Heart left ventricle (tissue), 16 donors: Measurements from ENCODE around the gene GET3. TPM values are rescaled to one million over a fixed set of nuclear protein-coding genes. Genes with fewer than 3 reads are reported as not detected.
"Not testable (repeated sequence)": the region's sequence is repeated elsewhere in the genome, so short reads cannot be mapped to it uniquely, and the experiment has no call there.

Source experiments
- ATAC-seq, 4 donors: fragments of 200-7000 bp; cut with Tn5 transposase; one replicate each; pipeline ENCODE4 v1.9.1; 2020 to 2022; ENCODE audit warnings: moderate library complexity in 4 of 4, mild to moderate bottlenecking in 3 of 4, moderate number of reproducible peaks in 1 of 4
- DNase-seq, 5 donors: peaks; one replicate each; pipeline ENCODE4 v3.0.0-alpha.2; 2020
- H3K27ac ChIP-seq, 12 donors: fragments of 200-600 bp; sonication (generic) in 4 of 12; one replicate each; pipeline versions ENCODE4 v1.5.0 to v1.8.0; 2016 to 2022; ENCODE audit warnings: mild to moderate bottlenecking in 2 of 12
- H3K27me3 ChIP-seq, 9 donors: fragments of 200-600 bp; sonication (generic) in 2 of 9; one replicate each; pipeline versions ENCODE4 v1.5.1 to v1.8.0; 2016 to 2022; ENCODE audit warnings: mild to moderate bottlenecking in 3 of 9
- H3K36me3 ChIP-seq, 9 donors: fragments of 200-600 bp; sonication (generic) in 2 of 9; one replicate each; pipeline versions ENCODE4 v1.5.0 to v1.8.0; 2018 to 2022; ENCODE audit warnings: mild to moderate bottlenecking in 2 of 9
- H3K4me1 ChIP-seq, 12 donors: fragments of 200-600 bp; sonication (generic) in 4 of 12; one replicate each; pipeline versions ENCODE4 v1.5.0 to v1.8.0; 2016 to 2022; ENCODE audit warnings: mild to moderate bottlenecking in 3 of 12
- H3K4me3 ChIP-seq, 12 donors: fragments of 200-600 bp; sonication (generic) in 4 of 12; one replicate each; pipeline versions ENCODE4 v1.5.0 to v1.8.0; 2017 to 2022; ENCODE audit warnings: mild to moderate bottlenecking in 9 of 12, moderate library complexity in 4 of 12
- H3K9me3 ChIP-seq, 12 donors: fragments of 200-600 bp; sonication (generic) in 4 of 12; one replicate each; pipeline versions ENCODE4 v1.5.0 to v1.8.0; 2016 to 2022; ENCODE audit warnings: mild to moderate bottlenecking in 1 of 12
- POLR2A ChIP-seq, 2 donors: fragments of 450-650 bp; IDR thresholded peaks; one replicate each; pipeline ENCODE4 v1.6.1; 2017; ENCODE audit warnings: antibody characterized with exemption in 2 of 2, mild to moderate bottlenecking in 2 of 2, moderate library complexity in 2 of 2
- WGBS, 4 donors: extraction: QIAGEN DNeasy Blood & Tissue Kit in 2 of 4; methylation state at CpG; one replicate each; pipeline versions ENCODE4 v1.1.5 to v1.1.7; 2013 to 2018; 5-methylcytosine and 5-hydroxymethylcytosine counted together
- intact Hi-C, 10 donors: fragments of 100-400 bp; cut with DNase I; formaldehyde crosslinking; loops; one replicate each; pipeline versions ENCODE4 v1.11.1 to v1.14.2; 2022
- microRNA-seq, 4 donors: library from miRNA; unstranded; fragments of <30 nt; microRNA quantifications; one replicate each; pipeline versions ENCODE4 to v1.2.0, GENCODE V29; 2017 to 2020
- polyA plus RNA-seq, 2 donors: library from polyadenylated mRNA; stranded (reverse); fragments of 200-250 nt; gene quantifications; one replicate each; pipeline ENCODE4 v1.2.3, GENCODE V29; 2013
- total RNA-seq, 9 donors: library from RNA; depleted of rRNA in 2 of 9; stranded (reverse); fragments of >200 nt in 2 of 9; fragmentation: NEBNext Ultra II Directional in 3 of 9; extraction: Animal tissue kit (Norgen Biotek cat#: 25700) in 3 of 9; gene quantifications; one replicate each; pipeline versions ENCODE4 v1.1.0 to v1.2.4, GENCODE V29; 2016 to 2023
- TF ChIP-seq, protein P1 (sequence below), 12 donors: fragments of 200-600 bp; sonication (generic) in 4 of 12; IDR thresholded peaks; one replicate each; pipeline versions ENCODE4 v1.5.0 to v1.8.0; 2018 to 2022; ENCODE audit warnings: antibody characterized with exemption in 12 of 12, mild to moderate bottlenecking in 5 of 12
- donor health status: ischemic (EF 13 %, LVEDD 7.1; RV severe dilation, severe dysfunction).
- donor health status: healthy with polysubstance abuse.
- donor health status: DM: no; HTN: yes; CAD: no.
- donor health status: DM: no; HTN: no; CAD: no.
- donor health status: ischemic (EF 25% LVEDD 6.9; RV normal size, moderate dysfunction).
- donor health status: ischemic (EF 25% LVEDD 5.7; RV mildly dilated, moderate dysfunction).
- donor health status: healthy.
- donor health status: DM: yes; HTN: yes; CAD: no.
- donor health status: ischemic (EF 35%, LVEDD 5.7; RV mildly dilated, moderate dysfunction).
- donor health status: nonischemic (EF 11% LVEDD 7.7; RV severe dilation, severe dysfunction).
- donor health status: DM: yes; HTN: yes; CAD: no.
- donor health status: PGD.
- donor health status: ischemic (EF 29% LVEDD 5.4; RV normal size, mild dysfunction).
- donor health status: nonischemic (EF 23%, LVEDD 6.1; RV moderate dilation, normal function).

The GET3 gene
- total and polyA plus RNA-seq, 11 donors: 54.3 to 133 (median 62.9) TPM

DNA sequence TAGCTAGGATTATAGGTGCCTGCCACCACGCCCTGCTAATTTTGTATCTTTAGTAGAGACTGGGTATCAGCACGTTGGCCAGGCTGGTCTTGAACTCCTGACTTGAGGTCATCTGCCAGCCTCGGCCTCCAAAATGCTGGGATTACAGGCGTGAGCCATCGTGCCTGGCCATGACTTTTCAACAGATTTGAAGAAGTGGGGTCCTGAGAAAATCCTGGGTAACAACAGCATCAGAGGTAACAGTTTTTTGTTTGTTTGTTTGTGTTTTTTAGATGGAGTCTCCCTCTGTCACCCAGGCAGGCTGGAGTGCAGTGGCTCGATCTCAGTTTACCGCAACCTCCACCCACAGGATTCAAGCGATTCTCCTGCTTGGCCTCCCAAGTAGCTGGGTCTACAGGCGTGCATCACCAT, 57.7 kb downstream of the GET3 start:
- no peak for DNase-seq
- Histone ChIP-seq H3K9me3 (no peaks in the 10 kb centered on the region), H3K4me3 (no peak overlapping the region), H3K27me3 (no peaks in the 10 kb centered on the region), H3K4me1 (peaks cover 3 to 37% (median 23%) of the 10 kb centered on the region in 12 donors), H3K36me3 (peaks cover 0 to 33% (median 22%) of the 10 kb centered on the region in 9 donors), H3K27ac (peak overlapping the region in 8 of 12 donors; percentile 46 to 100 (median 98))
- TF ChIP-seq, protein P1, sequence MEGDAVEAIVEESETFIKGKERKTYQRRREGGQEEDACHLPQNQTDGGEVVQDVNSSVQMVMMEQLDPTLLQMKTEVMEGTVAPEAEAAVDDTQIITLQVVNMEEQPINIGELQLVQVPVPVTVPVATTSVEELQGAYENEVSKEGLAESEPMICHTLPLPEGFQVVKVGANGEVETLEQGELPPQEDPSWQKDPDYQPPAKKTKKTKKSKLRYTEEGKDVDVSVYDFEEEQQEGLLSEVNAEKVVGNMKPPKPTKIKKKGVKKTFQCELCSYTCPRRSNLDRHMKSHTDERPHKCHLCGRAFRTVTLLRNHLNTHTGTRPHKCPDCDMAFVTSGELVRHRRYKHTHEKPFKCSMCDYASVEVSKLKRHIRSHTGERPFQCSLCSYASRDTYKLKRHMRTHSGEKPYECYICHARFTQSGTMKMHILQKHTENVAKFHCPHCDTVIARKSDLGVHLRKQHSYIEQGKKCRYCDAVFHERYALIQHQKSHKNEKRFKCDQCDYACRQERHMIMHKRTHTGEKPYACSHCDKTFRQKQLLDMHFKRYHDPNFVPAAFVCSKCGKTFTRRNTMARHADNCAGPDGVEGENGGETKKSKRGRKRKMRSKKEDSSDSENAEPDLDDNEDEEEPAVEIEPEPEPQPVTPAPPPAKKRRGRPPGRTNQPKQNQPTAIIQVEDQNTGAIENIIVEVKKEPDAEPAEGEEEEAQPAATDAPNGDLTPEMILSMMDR (IDR thresholded peaks at IDR 0.05): no peak
- TF ChIP-seq POLR2A (IDR thresholded peaks at IDR 0.05): no peak
- WGBS, 4 donors: 88 to 94% (median 91%) methylated on average over 9 of the region's 9 CpGs
- no peak for ATAC-seq
- intact Hi-C loops: loop anchor here in 8 of 10 donors (2.0 to 5.0 kb wide), 3 partner anchors 18 to 83 kb away; no protein-coding TSS in a partner anchor

DNA sequence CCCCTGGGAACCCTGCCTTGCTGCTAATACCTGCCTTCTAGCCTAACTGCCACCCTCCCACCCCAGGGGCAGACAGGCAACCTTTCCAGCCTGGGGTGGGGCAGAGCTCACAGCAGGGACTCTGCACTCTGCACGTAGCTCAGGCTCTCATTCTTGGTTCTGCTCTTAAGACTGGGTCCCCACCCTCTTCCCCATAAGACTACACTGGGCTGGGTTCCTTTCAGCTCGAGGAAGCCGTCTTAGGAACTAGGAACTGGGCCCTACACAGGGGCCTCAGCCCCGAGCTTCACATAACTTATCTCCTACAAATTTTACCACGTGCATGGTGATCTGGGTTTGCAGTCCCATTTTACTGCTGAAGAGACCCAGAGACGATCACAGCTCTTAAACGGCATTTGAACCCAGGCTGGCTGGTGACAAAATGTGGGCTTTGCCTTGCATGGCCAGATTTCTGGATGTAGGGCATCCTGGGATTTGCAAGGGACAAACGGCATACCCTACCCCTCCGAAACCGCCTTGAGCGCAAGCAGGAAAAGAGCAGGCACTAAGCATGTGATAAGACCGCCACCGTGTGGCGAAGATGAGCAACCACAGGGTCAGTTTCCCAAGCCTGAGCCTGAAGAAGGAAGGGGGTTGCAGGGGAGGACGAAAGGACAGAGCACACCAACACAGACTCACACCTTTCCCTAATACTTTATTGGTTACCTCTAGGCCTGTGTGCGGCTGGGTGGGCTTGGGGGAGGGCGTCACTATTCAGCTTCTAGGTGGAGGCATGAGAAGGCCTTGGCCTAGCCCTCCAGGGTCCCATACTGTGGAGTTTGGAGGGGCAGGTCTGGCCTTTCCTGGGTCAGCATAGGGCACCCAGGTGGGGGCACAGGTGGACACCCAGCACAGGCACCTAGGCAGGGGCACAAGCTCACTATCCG, 59.1 kb downstream of the GET3 start:
- TF ChIP-seq, protein P1 (IDR thresholded peaks at IDR 0.05): peak; percentile 87 to 96 (median 92)
- TF ChIP-seq POLR2A (IDR thresholded peaks at IDR 0.05): no peak
- Histone ChIP-seq H3K4me3 (peak overlapping the region in 4 of 12 donors; percentile 4 to 45 (median 24)), H3K4me1 (peaks cover 3 to 41% (median 23%) of the 10 kb centered on the region in 12 donors), H3K9me3 (no peaks in the 10 kb centered on the region), H3K27ac (peak overlapping the region in 11 of 12 donors; percentile 42 to 100 (median 57)), H3K36me3 (peaks cover 0 to 40% (median 27%) of the 10 kb centered on the region in 9 donors), H3K27me3 (peaks cover 0 to 3% (median 0%) of the 10 kb centered on the region in 9 donors)
- ATAC-seq (peak; percentile 12 to 21 (median 15)), DNase-seq (peak; percentile 74 to 87 (median 79))
- intact Hi-C loops: loop anchor here (1.0 to 5.0 kb wide), 5 partner anchors 19 to 84 kb away; no protein-coding TSS in a partner anchor
- WGBS, 4 donors: 6 to 11% (median 9%) methylated on average over 17 to 18 of the region's 18 CpGs

DNA sequence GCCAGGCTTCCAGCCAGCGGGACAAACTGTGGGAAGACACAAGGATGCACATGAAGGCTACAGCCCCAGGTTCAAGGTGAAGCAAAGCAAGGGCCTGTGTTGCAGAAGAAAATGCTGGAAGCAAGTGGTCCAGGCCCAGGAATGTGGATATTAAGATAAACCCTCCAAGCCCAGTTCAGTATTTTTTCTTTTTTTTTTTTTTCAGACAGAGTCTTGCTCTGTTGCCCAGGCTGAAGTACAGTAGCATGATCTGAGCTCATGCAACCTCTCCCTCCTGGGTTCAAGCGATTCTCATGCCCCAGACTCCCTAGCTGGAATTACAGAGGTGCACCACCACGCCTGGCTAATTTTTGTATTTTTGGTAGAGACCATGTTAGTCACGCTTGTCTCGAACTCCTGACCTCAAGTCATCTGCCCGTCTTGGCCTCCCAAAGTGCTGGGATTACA, 59.9 kb downstream of the GET3 start:
- ATAC-seq: no peak
- DNase-seq: no peak
- H3K27ac ChIP-seq: peak overlapping the region in 1 of 12 donors; percentile 4
- no peak overlapping the region for H3K4me3 ChIP-seq
- peaks cover 0 to 40% (median 26%) of the 10 kb centered on the region in 9 donors for H3K36me3 ChIP-seq
- TF ChIP-seq, protein P1 (IDR thresholded peaks at IDR 0.05): no peak
- TF ChIP-seq POLR2A (IDR thresholded peaks at IDR 0.05): no peak
- intact Hi-C loops: loop anchor here in 8 of 10 donors (1.0 to 5.0 kb wide), 4 partner anchors 20 to 85 kb away; no protein-coding TSS in a partner anchor
- 92 to 96% (median 94%) methylated on average over 6 of the region's 6 CpGs for WGBS, 4 donors
- H3K27me3 ChIP-seq: peaks cover 0 to 6% (median 0%) of the 10 kb centered on the region in 9 donors
- H3K9me3 ChIP-seq: no peaks in the 10 kb centered on the region
- peaks cover 3 to 48% (median 24%) of the 10 kb centered on the region in 12 donors for H3K4me1 ChIP-seq

DNA sequence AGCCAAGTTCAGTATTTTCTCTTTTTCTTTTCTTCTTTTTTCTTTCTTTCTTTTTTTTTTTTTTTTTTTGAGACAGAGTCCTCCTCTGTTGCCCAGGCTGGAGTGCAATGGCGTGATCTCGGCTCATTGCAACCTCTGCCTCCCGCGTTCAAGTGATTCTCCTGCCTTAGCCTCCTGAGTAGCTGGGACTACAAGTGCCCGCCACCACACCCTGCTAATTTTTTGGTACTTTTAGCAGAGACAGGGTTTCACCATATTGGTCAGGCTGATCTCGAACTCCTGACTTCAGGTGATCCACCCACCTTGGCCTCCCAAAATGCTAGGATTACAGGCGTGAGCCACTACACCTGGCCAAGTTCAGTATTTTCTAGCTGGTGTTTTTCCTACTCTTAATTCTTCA, 60.3 kb downstream of the GET3 start:
- not testable (repeated sequence) for H3K9me3 ChIP-seq, H3K27me3 ChIP-seq, DNase-seq, H3K4me3 ChIP-seq, H3K27ac ChIP-seq, ATAC-seq
- 93 to 98% (median 96%) methylated on average over 7 of the region's 7 CpGs for WGBS, 4 donors
- Histone ChIP-seq H3K4me1 (peaks cover 3 to 52% (median 28%) of the 10 kb centered on the region in 12 donors), H3K36me3 (peaks cover 0 to 40% (median 21%) of the 10 kb centered on the region in 9 donors)
- intact Hi-C loops: loop anchor here in 8 of 10 donors (1.0 to 5.0 kb wide), 4 partner anchors 21 to 85 kb away; no protein-coding TSS in a partner anchor

Small RNAs within 50 kb of the gene (microRNA-seq; reads per million reads assigned to microRNA genes)
- 0 reads per million in 4 donors for gene MIR5684

Other genes with a start within 250 kb of the GET3 start
- gene ZNF564, start 186.0 kb upstream of the GET3 start, total RNA-seq: 10 to 100 TPM in 2 of 9 donors, 1 to 10 TPM in 7; 6.1 to 10.4 (median 8.0) TPM
- 1 to 10 TPM; 4.0 to 5.6 TPM for gene ZNF564, start 186.0 kb upstream of the GET3 start, polyA plus RNA-seq
- gene ZNF490, start 126.7 kb upstream of the GET3 start, total RNA-seq: 1 to 10 TPM; 3.7 to 8.9 (median 5.3) TPM
- 1 to 10 TPM in 1 of 2 donors, under 1 TPM in 1; 0.91 to 1.1 TPM for gene ZNF490, start 126.7 kb upstream of the GET3 start, polyA plus RNA-seq
- gene ZNF791, start 126.6 kb upstream of the GET3 start, total RNA-seq: 10 to 100 TPM in 8 of 9 donors, 1 to 10 TPM in 1; 9.4 to 22.6 (median 14.3) TPM
- gene ZNF791, start 126.6 kb upstream of the GET3 start, polyA plus RNA-seq: 1 to 10 TPM; 6.1 to 6.9 TPM
- 100 to 1,000 TPM in 1 of 9 donors, 10 to 100 TPM in 8; 16.0 to 135 (median 30.7) TPM for gene MAN2B1, start 70.8 kb upstream of the GET3 start, total RNA-seq
- 10 to 100 TPM; 18.6 to 23.0 TPM for gene MAN2B1, start 70.8 kb upstream of the GET3 start, polyA plus RNA-seq
- gene WDR83, start 70.7 kb upstream of the GET3 start, total RNA-seq: 1 to 10 TPM; 6.0 to 9.2 (median 7.8) TPM
- 10 to 100 TPM; 12.3 to 13.0 TPM for gene WDR83, start 70.7 kb upstream of the GET3 start, polyA plus RNA-seq
- 100 to 1,000 TPM in 1 of 9 donors, 10 to 100 TPM in 8; 47.6 to 121 (median 54.6) TPM for gene DHPS, start 55.6 kb upstream of the GET3 start, total RNA-seq
- gene DHPS, start 55.6 kb upstream of the GET3 start, polyA plus RNA-seq: 10 to 100 TPM; 57.2 to 57.6 TPM
- gene GNG14, start 49.5 kb upstream of the GET3 start, total RNA-seq: not detected
- not detected for gene GNG14, start 49.5 kb upstream of the GET3 start, polyA plus RNA-seq
- gene FBXW9, start 40.9 kb upstream of the GET3 start, total RNA-seq: 1 to 10 TPM; 1.5 to 3.6 (median 2.4) TPM
- gene FBXW9, start 40.9 kb upstream of the GET3 start, polyA plus RNA-seq: 1 to 10 TPM; 1.0 to 5.0 TPM
- 10 to 100 TPM; 33.7 to 57.4 (median 42.6) TPM for gene TNPO2, start 13.6 kb upstream of the GET3 start, total RNA-seq
- 10 to 100 TPM; 18.0 to 29.2 TPM for gene TNPO2, start 13.6 kb upstream of the GET3 start, polyA plus RNA-seq
- 100 to 1,000 TPM in 6 of 9 donors, 10 to 100 TPM in 3; 90.4 to 305 (median 118) TPM for gene TRIR, start 2.8 kb upstream of the GET3 start, total RNA-seq
- gene TRIR, start 2.8 kb upstream of the GET3 start, polyA plus RNA-seq: 100 to 1,000 TPM; 226 to 234 TPM
- not detected for gene BEST2, start 14.3 kb downstream of the GET3 start, total RNA-seq
- gene BEST2, start 14.3 kb downstream of the GET3 start, polyA plus RNA-seq: not detected
- 10 to 100 TPM; 45.5 to 90.1 (median 62.6) TPM for gene HOOK2, start 38.1 kb downstream of the GET3 start, total RNA-seq
- gene HOOK2, start 38.1 kb downstream of the GET3 start, polyA plus RNA-seq: 10 to 100 TPM; 29.9 to 83.5 TPM
- 100 to 1,000 TPM in 4 of 9 donors, 10 to 100 TPM in 5; 19.6 to 205 (median 67.6) TPM for gene JUNB, start 54.0 kb downstream of the GET3 start, total RNA-seq
- 10 to 100 TPM; 29.6 to 52.9 TPM for gene JUNB, start 54.0 kb downstream of the GET3 start, polyA plus RNA-seq
- gene PRDX2, start 64.3 kb downstream of the GET3 start, total RNA-seq: 1,000 to 10,000 TPM in 2 of 9 donors, 100 to 1,000 TPM in 7; 435 to 1,432 (median 684) TPM
- 100 to 1,000 TPM; 544 to 645 TPM for gene PRDX2, start 64.3 kb downstream of the GET3 start, polyA plus RNA-seq
- 1 to 10 TPM in 7 of 9 donors, not detected in 2; 1.2 to 6.8 (median 2.2) TPM for gene THSD8, start 64.6 kb downstream of the GET3 start, total RNA-seq
- 1 to 10 TPM in 1 of 2 donors, under 1 TPM in 1; 0.35 to 3.2 TPM for gene THSD8, start 64.6 kb downstream of the GET3 start, polyA plus RNA-seq
- gene RNASEH2A, start 69.1 kb downstream of the GET3 start, total RNA-seq: 1 to 10 TPM in 8 of 9 donors, under 1 TPM in 1; 0.63 to 7.6 (median 4.0) TPM
- gene RNASEH2A, start 69.1 kb downstream of the GET3 start, polyA plus RNA-seq: 1 to 10 TPM; 1.3 to 8.6 TPM
- not detected for gene RTBDN, start 97.1 kb downstream of the GET3 start, total RNA-seq
- gene RTBDN, start 97.1 kb downstream of the GET3 start, polyA plus RNA-seq: not detected
- gene MAST1, start 101.0 kb downstream of the GET3 start, total RNA-seq: 1 to 10 TPM in 2 of 9 donors, under 1 TPM in 4, not detected in 3; 0.27 to 1.7 (median 0.31) TPM
- under 1 TPM; 0.15 to 0.37 TPM for gene MAST1, start 101.0 kb downstream of the GET3 start, polyA plus RNA-seq
- 10 to 100 TPM; 15.9 to 41.1 (median 23.3) TPM for gene DNASE2, start 144.0 kb downstream of the GET3 start, total RNA-seq
- gene DNASE2, start 144.0 kb downstream of the GET3 start, polyA plus RNA-seq: 10 to 100 TPM; 11.7 to 31.7 TPM
- under 1 TPM in 2 of 9 donors, not detected in 7; 0.19 to 0.25 TPM for gene KLF1, start 149.7 kb downstream of the GET3 start, total RNA-seq
- gene KLF1, start 149.7 kb downstream of the GET3 start, polyA plus RNA-seq: not detected
- gene GCDH, start 153.7 kb downstream of the GET3 start, total RNA-seq: 100 to 1,000 TPM in 1 of 9 donors, 10 to 100 TPM in 8; 29.8 to 105 (median 46.7) TPM
- 100 to 1,000 TPM in 1 of 2 donors, 10 to 100 TPM in 1; 28.7 to 107 TPM for gene GCDH, start 153.7 kb downstream of the GET3 start, polyA plus RNA-seq
- under 1 TPM in 1 of 9 donors, not detected in 8; 0.24 TPM for gene SYCE2, start 181.8 kb downstream of the GET3 start, total RNA-seq
- under 1 TPM in 1 of 2 donors, not detected in 1; 0.06 TPM for gene SYCE2, start 181.8 kb downstream of the GET3 start, polyA plus RNA-seq
- 10 to 100 TPM; 35.0 to 49.6 (median 40.6) TPM for gene FARSA, start 196.2 kb downstream of the GET3 start, total RNA-seq
- 100 to 1,000 TPM in 1 of 2 donors, 10 to 100 TPM in 1; 37.3 to 104 TPM for gene FARSA, start 196.2 kb downstream of the GET3 start, polyA plus RNA-seq
- gene CALR, start 201.1 kb downstream of the GET3 start, total RNA-seq: 100 to 1,000 TPM; 231 to 816 (median 380) TPM
- gene CALR, start 201.1 kb downstream of the GET3 start, polyA plus RNA-seq: 100 to 1,000 TPM; 227 to 771 TPM
- 100 to 1,000 TPM; 130 to 272 (median 161) TPM for gene RAD23A, start 208.4 kb downstream of the GET3 start, total RNA-seq
- 100 to 1,000 TPM; 186 to 212 TPM for gene RAD23A, start 208.4 kb downstream of the GET3 start, polyA plus RNA-seq
- gene GADD45GIP1, start 219.7 kb downstream of the GET3 start, total RNA-seq: 10 to 100 TPM; 17.2 to 63.6 (median 27.2) TPM
- gene GADD45GIP1, start 219.7 kb downstream of the GET3 start, polyA plus RNA-seq: 100 to 1,000 TPM in 1 of 2 donors, 10 to 100 TPM in 1; 64.9 to 119 TPM
- gene DAND5, start 232.1 kb downstream of the GET3 start, total RNA-seq: 10 to 100 TPM in 4 of 9 donors, 1 to 10 TPM in 5; 2.9 to 13.6 (median 9.0) TPM
- gene DAND5, start 232.1 kb downstream of the GET3 start, polyA plus RNA-seq: 1 to 10 TPM; 1.4 to 4.7 TPM